ENCODE data around the gene PTGES3L.

The PTGES3L gene

GRCh38 chr17:42971589-42971988, 8.3 kb downstream of the PTGES3L start:
- no peak for DNase-seq
- Histone ChIP-seq H3K27ac (no peak overlapping the region), H3K27me3 (ENCODE audit: insufficient read depth, low read depth, severe bottlenecking) (no peaks in the 10 kb centered on the region), H3K4me3 (ENCODE audit: low read depth, low read length) (no peak overlapping the region), H3K36me3 (no peaks in the 10 kb centered on the region; the same call in 1 of the 2 replicates), H3K9me3 (ENCODE audit: severe bottlenecking) (no peaks in the 10 kb centered on the region)
- TF ChIP-seq, protein P1, sequence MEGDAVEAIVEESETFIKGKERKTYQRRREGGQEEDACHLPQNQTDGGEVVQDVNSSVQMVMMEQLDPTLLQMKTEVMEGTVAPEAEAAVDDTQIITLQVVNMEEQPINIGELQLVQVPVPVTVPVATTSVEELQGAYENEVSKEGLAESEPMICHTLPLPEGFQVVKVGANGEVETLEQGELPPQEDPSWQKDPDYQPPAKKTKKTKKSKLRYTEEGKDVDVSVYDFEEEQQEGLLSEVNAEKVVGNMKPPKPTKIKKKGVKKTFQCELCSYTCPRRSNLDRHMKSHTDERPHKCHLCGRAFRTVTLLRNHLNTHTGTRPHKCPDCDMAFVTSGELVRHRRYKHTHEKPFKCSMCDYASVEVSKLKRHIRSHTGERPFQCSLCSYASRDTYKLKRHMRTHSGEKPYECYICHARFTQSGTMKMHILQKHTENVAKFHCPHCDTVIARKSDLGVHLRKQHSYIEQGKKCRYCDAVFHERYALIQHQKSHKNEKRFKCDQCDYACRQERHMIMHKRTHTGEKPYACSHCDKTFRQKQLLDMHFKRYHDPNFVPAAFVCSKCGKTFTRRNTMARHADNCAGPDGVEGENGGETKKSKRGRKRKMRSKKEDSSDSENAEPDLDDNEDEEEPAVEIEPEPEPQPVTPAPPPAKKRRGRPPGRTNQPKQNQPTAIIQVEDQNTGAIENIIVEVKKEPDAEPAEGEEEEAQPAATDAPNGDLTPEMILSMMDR (IDR thresholded peaks at IDR 0.05; ENCODE audit: low read depth, low read length) = no peak

DNA sequence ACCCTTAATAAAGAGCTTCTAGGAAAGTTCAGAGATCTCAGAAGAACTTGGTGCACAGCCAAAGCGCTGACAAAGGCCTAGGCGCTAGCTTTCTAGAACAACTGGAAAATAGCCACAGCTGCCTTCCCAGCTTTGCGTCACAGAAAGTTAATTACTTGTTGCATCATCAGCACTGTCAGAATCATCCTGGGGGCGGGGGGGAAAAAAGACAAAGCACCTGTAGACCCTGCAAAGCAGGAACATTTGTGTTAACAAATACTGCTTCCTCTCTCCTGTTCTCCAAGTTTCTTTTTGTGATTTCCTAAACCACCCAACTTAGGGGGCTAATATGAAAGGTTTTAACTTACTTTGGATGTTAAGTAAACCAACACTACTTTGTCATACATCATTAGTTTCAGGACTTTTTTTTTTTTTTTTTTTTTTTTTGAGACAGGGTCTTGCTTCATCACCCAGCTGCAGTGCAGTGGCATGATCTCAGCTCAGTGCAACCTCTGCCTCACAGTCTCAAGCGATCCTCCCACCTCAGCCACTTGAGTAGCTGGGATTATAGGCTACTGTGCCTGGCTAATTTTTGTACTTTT, 10.8 kb downstream of the PTGES3L start:
- DNase-seq = no peak
- H3K27ac ChIP-seq = no peak overlapping the region
- no peak overlapping the region for H3K4me3 ChIP-seq (ENCODE audit: low read depth, low read length)
- H3K27me3 ChIP-seq (ENCODE audit: insufficient read depth, low read depth, severe bottlenecking) = no peaks in the 10 kb centered on the region
- H3K9me3 ChIP-seq (ENCODE audit: severe bottlenecking) = no peaks in the 10 kb centered on the region
- H3K36me3 ChIP-seq = no peaks in the 10 kb centered on the region; the same call in 1 of the 2 replicates
- TF ChIP-seq, protein P1 (IDR thresholded peaks at IDR 0.05; ENCODE audit: low read depth, low read length) = no peak

DNA sequence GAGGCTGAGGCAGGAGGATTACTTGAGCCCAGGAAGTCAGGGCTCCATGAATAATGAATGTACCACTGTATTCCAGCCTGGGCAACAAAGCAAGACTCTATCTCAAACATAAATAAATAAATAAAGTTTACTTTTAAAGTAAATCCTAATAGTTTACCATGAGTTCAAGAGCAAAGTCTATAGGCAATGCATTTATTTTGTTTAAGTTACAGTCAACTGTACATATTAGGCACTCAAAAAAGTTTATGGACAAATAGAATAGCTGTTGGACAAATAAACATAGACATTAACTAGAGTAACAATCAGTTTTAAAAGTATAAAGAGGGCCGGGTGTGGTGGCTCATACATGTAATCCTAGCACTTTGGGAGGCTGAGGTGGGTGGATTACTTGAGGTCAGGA, 12.0 kb downstream of the PTGES3L start:
- Histone ChIP-seq H3K27ac (no peak overlapping the region), H3K27me3 (ENCODE audit: insufficient read depth, low read depth, severe bottlenecking) (no peaks in the 10 kb centered on the region), H3K9me3 (ENCODE audit: severe bottlenecking) (no peaks in the 10 kb centered on the region), H3K36me3 (no peaks in the 10 kb centered on the region; the same call in 1 of the 2 replicates), H3K4me3 (ENCODE audit: low read depth, low read length) (no peak overlapping the region)
- DNase-seq = no peak
- TF ChIP-seq, protein P1 (IDR thresholded peaks at IDR 0.05; ENCODE audit: low read depth, low read length) = no peak

- H3K9me3 ChIP-seq (ENCODE audit: severe bottlenecking) = no peaks in the 10 kb centered on the region
- peak within 1 kb of the TSS; percentile 68 for H3K27ac ChIP-seq
- DNase-seq = peak; percentile 96
- no peaks in the 10 kb centered on the region for H3K27me3 ChIP-seq (ENCODE audit: insufficient read depth, low read depth, severe bottlenecking)
- peak within 1 kb of the TSS; percentile 70 for H3K4me3 ChIP-seq (ENCODE audit: low read depth, low read length)
- TF ChIP-seq, protein P1 (IDR thresholded peaks at IDR 0.05; ENCODE audit: low read depth, low read length) = no peak
- H3K36me3 ChIP-seq = peaks cover 35% of the 10 kb centered on the region
These were observed 15.5 kb downstream of the PTGES3L start, which contains the start of gene AARSD1 for GRCh38 chr17:42964161-42964932. Gene AARSD1, minus strand, starts transcription at chr17:42964454. Its CDS starts 14 bp downstream, at chr17:42964440.

GRCh38 chr17:42953669-42954068, 26.2 kb downstream of the PTGES3L start:
- Histone ChIP-seq H3K4me3 (ENCODE audit: low read depth, low read length) (no peak overlapping the region), H3K36me3 (peaks cover 89% of the 10 kb centered on the region), H3K27me3 (ENCODE audit: insufficient read depth, low read depth, severe bottlenecking) (no peaks in the 10 kb centered on the region), H3K27ac (no peak overlapping the region), H3K9me3 (ENCODE audit: severe bottlenecking) (no peaks in the 10 kb centered on the region)
- no peak for DNase-seq
- TF ChIP-seq, protein P1 (IDR thresholded peaks at IDR 0.05; ENCODE audit: low read depth, low read length) = no peak

Measured in WERI-Rb-1 (cell line).